ENCODE data around the gene AQP12A.

- TF ChIP-seq, protein P1, sequence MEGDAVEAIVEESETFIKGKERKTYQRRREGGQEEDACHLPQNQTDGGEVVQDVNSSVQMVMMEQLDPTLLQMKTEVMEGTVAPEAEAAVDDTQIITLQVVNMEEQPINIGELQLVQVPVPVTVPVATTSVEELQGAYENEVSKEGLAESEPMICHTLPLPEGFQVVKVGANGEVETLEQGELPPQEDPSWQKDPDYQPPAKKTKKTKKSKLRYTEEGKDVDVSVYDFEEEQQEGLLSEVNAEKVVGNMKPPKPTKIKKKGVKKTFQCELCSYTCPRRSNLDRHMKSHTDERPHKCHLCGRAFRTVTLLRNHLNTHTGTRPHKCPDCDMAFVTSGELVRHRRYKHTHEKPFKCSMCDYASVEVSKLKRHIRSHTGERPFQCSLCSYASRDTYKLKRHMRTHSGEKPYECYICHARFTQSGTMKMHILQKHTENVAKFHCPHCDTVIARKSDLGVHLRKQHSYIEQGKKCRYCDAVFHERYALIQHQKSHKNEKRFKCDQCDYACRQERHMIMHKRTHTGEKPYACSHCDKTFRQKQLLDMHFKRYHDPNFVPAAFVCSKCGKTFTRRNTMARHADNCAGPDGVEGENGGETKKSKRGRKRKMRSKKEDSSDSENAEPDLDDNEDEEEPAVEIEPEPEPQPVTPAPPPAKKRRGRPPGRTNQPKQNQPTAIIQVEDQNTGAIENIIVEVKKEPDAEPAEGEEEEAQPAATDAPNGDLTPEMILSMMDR (IDR thresholded peaks at IDR 0.05 in 2 of 3, conservative IDR thresholded peaks at IDR 0.05 in 1 of 3; ENCODE audit: insufficient read depth in 2 of 3, low read depth in 1 of 3, low read length in 3 of 3) = no peak
- TF ChIP-seq EGR1 (conservative IDR thresholded peaks at IDR 0.05) = no peak
- TF ChIP-seq SIN3B (IDR thresholded peaks at IDR 0.05; ENCODE audit: low read depth) = no peak
- TF ChIP-seq ZEB2 (IDR thresholded peaks at IDR 0.05) = no peak
- TF ChIP-seq NR3C1 (CRISPR knock-in tag; IDR thresholded peaks at IDR 0.05) = no peak
- TF ChIP-seq ZNF778 (CRISPR knock-in tag; IDR thresholded peaks at IDR 0.05) = no peak
- no peak for TF ChIP-seq POLR2AphosphoS5 (IDR thresholded peaks at IDR 0.05; ENCODE audit: control insufficient read depth, insufficient read depth, low read depth, low read length)
- TF ChIP-seq CBX5 (IDR thresholded peaks at IDR 0.05; ENCODE audit: borderline replicate concordance, low read depth) = no peak
- TF ChIP-seq SMAD1 (IDR thresholded peaks at IDR 0.05; ENCODE audit: low read depth, low read length, partially characterized antibody) = no peak
- TF ChIP-seq NR2C2 (CRISPR knock-in tag; IDR thresholded peaks at IDR 0.05) = no peak
- no peak for TF ChIP-seq NR2C2 (tag; IDR thresholded peaks at IDR 0.05)
- no peak for TF ChIP-seq HDAC3 (IDR thresholded peaks at IDR 0.05; ENCODE audit: borderline replicate concordance, partially characterized antibody)
- no peak for TF ChIP-seq CBX2 (IDR thresholded peaks at IDR 0.05; ENCODE audit: insufficient read depth, low read length, poor library complexity, severe bottlenecking)
Observed at GRCh38 chr2:240702640-240703011, 11.0 kb downstream of the AQP12A start.
